Fibroblast of villous mesenchyme (primary cell): ENCODE data around the gene DPH3. TPM values are rescaled to one million over a fixed set of nuclear protein-coding genes. Genes with fewer than 3 reads are reported as not detected.

Source experiments
- DNase-seq: peaks from one replicate; pipeline ENCODE4 v3.0.0-alpha.2; 2010; ENCODE audit warnings: low read depth
- H3K4me3 ChIP-seq: 2 replicates; pipeline ENCODE4 v1.5.1; 2011; ENCODE audit warnings: low read depth, mild to moderate bottlenecking, low read length
- total RNA-seq: library from RNA; depleted of rRNA; stranded (reverse); fragments of >200 nt; gene quantifications from 2 replicates; pipeline ENCODE4 v1.2.3, GENCODE V29; 2012
- TF ChIP-seq, protein P1 (sequence below): IDR thresholded peaks from 2 replicates; pipeline ENCODE4 v1.5.1; 2012; ENCODE audit warnings: low read depth, mild to moderate bottlenecking, low read length; ENCODE audit not compliant: insufficient read depth

Gene DPH3
- total RNA-seq, 1 donor: 33.2 TPM

DNA sequence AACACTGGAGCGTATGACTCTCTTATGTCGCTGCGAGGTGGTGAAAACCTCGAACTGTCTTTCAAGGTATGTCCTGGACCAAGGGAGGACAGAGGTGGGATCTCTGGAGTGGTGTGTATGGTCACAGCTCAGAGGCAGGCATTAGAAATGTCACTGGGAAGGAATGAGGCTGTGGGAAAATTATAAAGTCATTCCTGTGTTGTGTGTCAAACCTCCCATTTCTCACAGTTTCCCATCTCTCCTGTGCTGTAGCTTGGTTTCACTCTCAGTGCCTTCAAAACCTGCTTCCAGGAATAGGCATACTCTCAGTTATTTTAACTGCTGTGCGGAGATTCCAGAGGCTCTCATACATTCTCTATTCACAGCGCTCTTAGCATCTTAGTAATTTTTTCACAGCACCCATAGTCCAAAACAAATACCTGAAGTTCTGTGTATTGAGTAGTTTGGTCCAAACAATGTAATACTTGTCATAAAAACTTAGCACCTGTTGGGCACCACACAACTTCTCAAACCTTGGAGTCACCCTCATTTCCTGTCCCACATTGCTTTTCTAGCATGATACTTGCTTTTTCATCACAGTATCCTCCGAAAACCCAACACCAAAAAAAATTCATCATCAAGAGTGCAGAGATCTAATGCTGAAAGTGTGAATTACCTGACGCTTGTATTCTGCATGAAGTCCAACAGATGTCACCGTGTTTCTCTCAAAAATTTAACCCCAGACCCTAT lies 53.4 kb downstream of the DPH3 start:
- TF ChIP-seq, protein P1, sequence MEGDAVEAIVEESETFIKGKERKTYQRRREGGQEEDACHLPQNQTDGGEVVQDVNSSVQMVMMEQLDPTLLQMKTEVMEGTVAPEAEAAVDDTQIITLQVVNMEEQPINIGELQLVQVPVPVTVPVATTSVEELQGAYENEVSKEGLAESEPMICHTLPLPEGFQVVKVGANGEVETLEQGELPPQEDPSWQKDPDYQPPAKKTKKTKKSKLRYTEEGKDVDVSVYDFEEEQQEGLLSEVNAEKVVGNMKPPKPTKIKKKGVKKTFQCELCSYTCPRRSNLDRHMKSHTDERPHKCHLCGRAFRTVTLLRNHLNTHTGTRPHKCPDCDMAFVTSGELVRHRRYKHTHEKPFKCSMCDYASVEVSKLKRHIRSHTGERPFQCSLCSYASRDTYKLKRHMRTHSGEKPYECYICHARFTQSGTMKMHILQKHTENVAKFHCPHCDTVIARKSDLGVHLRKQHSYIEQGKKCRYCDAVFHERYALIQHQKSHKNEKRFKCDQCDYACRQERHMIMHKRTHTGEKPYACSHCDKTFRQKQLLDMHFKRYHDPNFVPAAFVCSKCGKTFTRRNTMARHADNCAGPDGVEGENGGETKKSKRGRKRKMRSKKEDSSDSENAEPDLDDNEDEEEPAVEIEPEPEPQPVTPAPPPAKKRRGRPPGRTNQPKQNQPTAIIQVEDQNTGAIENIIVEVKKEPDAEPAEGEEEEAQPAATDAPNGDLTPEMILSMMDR: no peak
- no peak for DNase-seq
- no peak overlapping the region for H3K4me3 ChIP-seq

Other genes starting within 250 kb of the DPH3 start
- gene GALNT15, start 90.3 kb downstream of the DPH3 start, total RNA-seq: 4.7 and 8.4 TPM in 2 replicates
- 9.0 and 9.5 TPM in 2 replicates for gene OXNAD1, start 269 bp upstream of the DPH3 start, total RNA-seq
- gene RFTN1, start 248.8 kb upstream of the DPH3 start, total RNA-seq: 73.0 and 74.7 TPM in 2 replicates